NCI-H526 (cell line): ENCODE results near the gene EFNA1.
A peak's percentile ranks its signal among the peaks of the same experiment; 100 is the strongest.
"Not testable (repeated sequence)": the region's sequence is repeated elsewhere in the genome, so short reads cannot be mapped to it uniquely, and the experiment has no call there.

Experiments used
- DNase-seq, 2 experiments: peaks; one replicate each; lab custom pipeline; 2025; lab: John Stamatoyannopoulos, UW

Gene EFNA1

GRCh38 chr1:155092641-155093040 lies 35.0 kb upstream of the EFNA1 start:
- no peak for DNase-seq

- peak; percentile 79 to 86 for DNase-seq
Observed at GRCh38 chr1:155093911-155094621, 33.6 kb upstream of the EFNA1 start.

GRCh38 chr1:155094622-155094948 lies 33.1 kb upstream of the EFNA1 start:
- DNase-seq = no peak

GRCh38 chr1:155099331-155099730 lies 28.3 kb upstream of the EFNA1 start:
- DNase-seq = no peak

GRCh38 chr1:155103325-155103724 lies 24.4 kb upstream of the EFNA1 start:
- no peak for DNase-seq

- no peak for DNase-seq
Observed at GRCh38 chr1:155104605-155105534, 22.8 kb upstream of the EFNA1 start.

GRCh38 chr1:155105604-155106011 lies 22.1 kb upstream of the EFNA1 start:
- DNase-seq = no peak

GRCh38 chr1:155106862-155107261 lies 20.8 kb upstream of the EFNA1 start:
- DNase-seq = peak in 1 of 2 experiments; percentile 53

GRCh38 chr1:155107309-155108264 lies 20.1 kb upstream of the EFNA1 start:
- no peak for DNase-seq

- no peak for DNase-seq
Observed at GRCh38 chr1:155108296-155108695, 19.4 kb upstream of the EFNA1 start.

- no peak for DNase-seq
Observed at GRCh38 chr1:155110381-155110780, 17.3 kb upstream of the EFNA1 start.

- DNase-seq = no peak
Observed at GRCh38 chr1:155110826-155111225, 16.9 kb upstream of the EFNA1 start.

GRCh38 chr1:155113450-155113980 lies 14.2 kb upstream of the EFNA1 start:
- peak in 1 of 2 experiments; percentile 46 for DNase-seq

GRCh38 chr1:155116113-155116764 lies 11.4 kb upstream of the EFNA1 start:
- DNase-seq = no peak

- peak; percentile 97 to 98 for DNase-seq
Observed at GRCh38 chr1:155117610-155118009, 10.1 kb upstream of the EFNA1 start.

GRCh38 chr1:155118090-155118489 lies 9.6 kb upstream of the EFNA1 start:
- not testable (repeated sequence) for DNase-seq

GRCh38 chr1:155120253-155120652 lies 7.4 kb upstream of the EFNA1 start:
- DNase-seq = no peak

GRCh38 chr1:155121249-155121648 lies 6.4 kb upstream of the EFNA1 start:
- DNase-seq = no peak

GRCh38 chr1:155122308-155122707 lies 5.4 kb upstream of the EFNA1 start:
- DNase-seq = no peak

GRCh38 chr1:155123801-155124200 lies 3.9 kb upstream of the EFNA1 start:
- DNase-seq = no peak
